HepG2 (cell line): ENCODE data around the gene ZNHIT1. TPM values are rescaled to one million over a fixed set of nuclear protein-coding genes. Genes with fewer than 3 reads are reported as not detected.

ENCODE experiments used
- ATF1 ChIP-seq: IDR thresholded peaks from 2 replicates; pipeline ENCODE4 v1.6.1; 2016; ENCODE audit warnings: mild to moderate bottlenecking, control low read depth
- GABPB1 ChIP-seq: IDR thresholded peaks from 2 replicates; pipeline ENCODE4 v1.6.1; 2016; ENCODE audit warnings: mild to moderate bottlenecking, missing genetic modification reagents, moderate library complexity, missing compliant biosample characterization
- HIVEP1 ChIP-seq: sonication (generic); formaldehyde crosslinking; IDR thresholded peaks from 2 replicates; pipeline ENCODE4 v1.4.0; 2020; ENCODE audit warnings: mild to moderate bottlenecking, missing genetic modification reagents
- HNF4G ChIP-seq, 2 experiments: sonication (generic) in 1 of 2; formaldehyde crosslinking in 1 of 2; IDR thresholded peaks; 2 replicates each; pipeline versions ENCODE4 v1.4.0 to v1.6.1; 2011 to 2020; ENCODE audit warnings: borderline replicate concordance in 2 of 2, low read depth in 2 of 2, mild to moderate bottlenecking in 2 of 2, low read length in 1 of 2, missing genetic modification reagents in 1 of 2, moderate library complexity in 1 of 2
- HNRNPK ChIP-seq: fragments of 200-400 bp; formaldehyde crosslinking; IDR thresholded peaks from 2 replicates; pipeline ENCODE4 v1.6.1; 2018; ENCODE audit warnings: low read length, low read depth, moderate library complexity, mild to moderate bottlenecking; ENCODE audit not compliant: poor library complexity, severe bottlenecking
- MAF1 ChIP-seq: sonication (generic); formaldehyde crosslinking; IDR thresholded peaks from 2 replicates; pipeline ENCODE4 v1.5.0; 2020; ENCODE audit warnings: missing genetic modification reagents, borderline replicate concordance
- NCOA1 ChIP-seq: sonication (generic); formaldehyde crosslinking; IDR thresholded peaks from 2 replicates; pipeline ENCODE4 v1.9.0; 2021; ENCODE audit warnings: missing genetic modification reagents
- RAD21 ChIP-seq: fragments of 450-650 bp; formaldehyde crosslinking; IDR thresholded peaks from 2 replicates; pipeline ENCODE4 v1.5.0; 2020; ENCODE audit warnings: mild to moderate bottlenecking
- SMARCC2 ChIP-seq: fragments of 450-650 bp; IDR thresholded peaks from 2 replicates; pipeline ENCODE4 v1.6.1; 2017; ENCODE audit warnings: antibody characterized with exemption, mild to moderate bottlenecking
- SMC3 ChIP-seq: IDR thresholded peaks from 2 replicates; pipeline ENCODE4 v1.6.1; 2011; ENCODE audit warnings: low read length, improper control_type of control experiment
- XRCC5 ChIP-seq: fragments of 200-400 bp; formaldehyde crosslinking; optimal IDR thresholded peaks from 2 replicates; pipeline ENCODE3; 2017; ENCODE audit warnings: mild to moderate bottlenecking, low read length
- ZKSCAN8 ChIP-seq: IDR thresholded peaks from 2 replicates; pipeline ENCODE4 v1.6.1; 2016; ENCODE audit warnings: borderline replicate concordance, missing genetic modification reagents, missing compliant biosample characterization
- ZNF264 ChIP-seq: sonication (generic); formaldehyde crosslinking; IDR thresholded peaks from 2 replicates; pipeline ENCODE4 v1.4.0; 2020; ENCODE audit warnings: missing genetic modification reagents
- ZNF709 ChIP-seq: sonication (generic); formaldehyde crosslinking; IDR thresholded peaks from 2 replicates; pipeline ENCODE4 v1.5.0; 2020; ENCODE audit warnings: mild to moderate bottlenecking, missing genetic modification reagents
- ZSCAN31 ChIP-seq: sonication (generic); formaldehyde crosslinking; IDR thresholded peaks from 2 replicates; pipeline ENCODE4 v1.5.0; 2020; ENCODE audit warnings: low read depth, mild to moderate bottlenecking, missing genetic modification reagents
- polyA plus RNA-seq, 8 experiments: library from polyadenylated mRNA; depleted of rRNA in 3 of 8; stranded (reverse) in 7 of 8; unstranded in 1 of 8; fragments of >200 nt; fragmentation: Illumina TruSeq in 4 of 8; extraction: Trizol in 4 of 8; gene quantifications; 2 replicates each; pipeline versions ENCODE4 v1.2.1 to v1.2.3, GENCODE V29; 2011 to 2016; ENCODE audit warnings: low read depth in 4 of 8, missing spikeins in 1 of 8, mixed read lengths in 1 of 8; ENCODE audit not compliant: insufficient read depth in 1 of 8
- total RNA-seq, 5 experiments: library from RNA; depleted of rRNA; stranded (reverse); fragments of >200 nt; fragmentation: Illumina TruSeq; extraction: Trizol; gene quantifications; 2 replicates each; pipeline ENCODE4 v1.2.3, GENCODE V29; 2016; ENCODE audit warnings: low read depth in 1 of 5
- TF ChIP-seq, protein P1 (sequence below): sonication (generic); formaldehyde crosslinking; IDR thresholded peaks from 2 replicates; pipeline ENCODE4 v1.5.0; 2020; ENCODE audit warnings: missing genetic modification reagents
- TF ChIP-seq, protein P2 (sequence below): sonication (generic); formaldehyde crosslinking; IDR thresholded peaks from 2 replicates; pipeline ENCODE4 v1.4.0; 2020; ENCODE audit warnings: missing genetic modification reagents
- TF ChIP-seq, protein P3 (sequence below): sonication (generic); formaldehyde crosslinking; IDR thresholded peaks from 2 replicates; pipeline ENCODE4 v1.4.0; 2020; ENCODE audit warnings: missing genetic modification reagents, mild to moderate bottlenecking, borderline replicate concordance
- TF ChIP-seq, protein P4 (sequence below): IDR thresholded peaks from 2 replicates; pipeline ENCODE4 v1.6.1; 2018; ENCODE audit warnings: missing genetic modification reagents
- TF ChIP-seq, protein P5 (sequence below): sonication (generic); formaldehyde crosslinking; IDR thresholded peaks from 2 replicates; pipeline ENCODE4 v1.8.0; 2022; ENCODE audit warnings: low read depth, missing genetic modification reagents

The ZNHIT1 gene
- total and polyA plus RNA-seq, 2 of the 13 experiments (the other 11 are each of a cell fraction or from before 2014, with no cell fraction given): 32.5 to 64.5 TPM

DNA sequence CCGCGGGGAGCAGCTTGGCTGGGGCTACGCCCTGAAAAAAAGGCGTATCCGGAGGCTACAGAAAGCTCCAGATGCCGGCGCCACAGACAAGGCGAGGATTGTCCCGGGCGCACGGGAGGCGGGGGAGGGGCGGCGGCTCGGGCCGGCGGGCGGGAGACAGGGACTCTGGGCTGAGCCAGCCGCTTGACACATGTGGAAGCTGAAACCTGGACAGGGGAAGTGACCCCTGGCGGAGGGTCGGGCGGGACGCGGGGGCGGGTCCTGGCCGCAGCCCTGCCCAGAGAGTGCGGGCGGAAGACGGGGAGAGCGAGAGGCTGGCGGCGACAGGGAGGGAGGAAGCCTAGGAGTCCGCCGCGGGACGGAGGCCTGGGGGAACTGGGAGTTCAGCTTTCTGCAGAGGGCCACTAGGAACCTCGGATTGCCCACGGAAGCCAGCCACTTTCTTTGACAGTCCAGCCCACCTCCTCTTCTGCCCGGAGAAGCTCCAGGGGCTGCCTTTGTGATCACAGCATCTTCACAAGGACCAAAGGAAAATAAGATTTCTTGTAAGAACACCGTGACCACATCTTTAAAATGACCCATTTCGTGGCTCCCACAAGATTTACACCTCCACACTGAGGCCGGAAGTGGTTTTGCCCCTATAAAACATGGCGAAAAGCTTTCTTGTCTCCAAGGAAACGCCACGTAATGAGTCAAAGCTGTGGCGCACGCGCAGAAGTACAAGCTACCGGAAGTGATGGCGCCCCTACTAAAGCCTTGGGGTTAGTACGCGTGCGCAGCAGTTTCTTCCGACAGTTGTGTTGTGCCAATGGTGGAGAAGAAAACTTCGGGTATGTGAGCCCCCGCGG is at the start of gene ZNHIT1, which contains the start of gene PLOD3 (continued):
- TF ChIP-seq, protein P1, sequence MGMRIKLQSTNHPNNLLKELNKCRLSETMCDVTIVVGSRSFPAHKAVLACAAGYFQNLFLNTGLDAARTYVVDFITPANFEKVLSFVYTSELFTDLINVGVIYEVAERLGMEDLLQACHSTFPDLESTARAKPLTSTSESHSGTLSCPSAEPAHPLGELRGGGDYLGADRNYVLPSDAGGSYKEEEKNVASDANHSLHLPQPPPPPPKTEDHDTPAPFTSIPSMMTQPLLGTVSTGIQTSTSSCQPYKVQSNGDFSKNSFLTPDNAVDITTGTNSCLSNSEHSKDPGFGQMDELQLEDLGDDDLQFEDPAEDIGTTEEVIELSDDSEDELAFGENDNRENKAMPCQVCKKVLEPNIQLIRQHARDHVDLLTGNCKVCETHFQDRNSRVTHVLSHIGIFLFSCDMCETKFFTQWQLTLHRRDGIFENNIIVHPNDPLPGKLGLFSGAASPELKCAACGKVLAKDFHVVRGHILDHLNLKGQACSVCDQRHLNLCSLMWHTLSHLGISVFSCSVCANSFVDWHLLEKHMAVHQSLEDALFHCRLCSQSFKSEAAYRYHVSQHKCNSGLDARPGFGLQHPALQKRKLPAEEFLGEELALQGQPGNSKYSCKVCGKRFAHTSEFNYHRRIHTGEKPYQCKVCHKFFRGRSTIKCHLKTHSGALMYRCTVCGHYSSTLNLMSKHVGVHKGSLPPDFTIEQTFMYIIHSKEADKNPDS (CRISPR knock-in tag): 0 out of 2 replicates have a peak, but pooled peaks have one; percentile 80
- TF ChIP-seq MAF1 (CRISPR knock-in tag) (peak; percentile 53; the same call in 1 of the 2 replicates), HNRNPK (peak; percentile 6), ZKSCAN8 (CRISPR knock-in tag) (peak; percentile 54; the same call in 1 of the 2 replicates), HNF4G (IDR thresholded peaks at IDR 0.05; ENCODE audit: borderline replicate concordance, low read depth, low read length) (peak; percentile 31; the same call in 1 of the 2 replicates), HNF4G (CRISPR knock-in tag; IDR thresholded peaks at IDR 0.05; ENCODE audit: borderline replicate concordance, low read depth) (peak; percentile 66; the same call in 1 of the 2 replicates), ZSCAN31 (CRISPR knock-in tag) (peak; percentile 9; the same call in 1 of the 2 replicates), SMC3 (no peak), ZNF709 (CRISPR knock-in tag) (peak; percentile 46), XRCC5 (no peak), NCOA1 (CRISPR knock-in tag) (0 out of 2 replicates have a peak, but pooled peaks have one; percentile 60), SMARCC2 (no peak), ZNF264 (no peak), ATF1 (CRISPR knock-in tag) (peak; percentile 80), RAD21 (CRISPR knock-in tag) (0 out of 2 replicates have a peak, but pooled peaks have one; percentile 24), HIVEP1 (CRISPR knock-in tag) (peak; percentile 72; the same call in 1 of the 2 replicates), GABPB1 (CRISPR knock-in tag) (peak; percentile 91)
- TF ChIP-seq, protein P2, sequence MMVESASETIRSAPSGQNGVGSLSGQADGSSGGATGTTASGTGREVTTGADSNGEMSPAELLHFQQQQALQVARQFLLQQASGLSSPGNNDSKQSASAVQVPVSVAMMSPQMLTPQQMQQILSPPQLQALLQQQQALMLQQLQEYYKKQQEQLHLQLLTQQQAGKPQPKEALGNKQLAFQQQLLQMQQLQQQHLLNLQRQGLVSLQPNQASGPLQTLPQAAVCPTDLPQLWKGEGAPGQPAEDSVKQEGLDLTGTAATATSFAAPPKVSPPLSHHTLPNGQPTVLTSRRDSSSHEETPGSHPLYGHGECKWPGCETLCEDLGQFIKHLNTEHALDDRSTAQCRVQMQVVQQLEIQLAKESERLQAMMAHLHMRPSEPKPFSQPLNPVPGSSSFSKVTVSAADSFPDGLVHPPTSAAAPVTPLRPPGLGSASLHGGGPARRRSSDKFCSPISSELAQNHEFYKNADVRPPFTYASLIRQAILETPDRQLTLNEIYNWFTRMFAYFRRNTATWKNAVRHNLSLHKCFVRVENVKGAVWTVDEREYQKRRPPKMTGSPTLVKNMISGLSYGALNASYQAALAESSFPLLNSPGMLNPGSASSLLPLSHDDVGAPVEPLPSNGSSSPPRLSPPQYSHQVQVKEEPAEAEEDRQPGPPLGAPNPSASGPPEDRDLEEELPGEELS: peak; percentile 36; the same call in 1 of the 2 replicates
- TF ChIP-seq, protein P3, sequence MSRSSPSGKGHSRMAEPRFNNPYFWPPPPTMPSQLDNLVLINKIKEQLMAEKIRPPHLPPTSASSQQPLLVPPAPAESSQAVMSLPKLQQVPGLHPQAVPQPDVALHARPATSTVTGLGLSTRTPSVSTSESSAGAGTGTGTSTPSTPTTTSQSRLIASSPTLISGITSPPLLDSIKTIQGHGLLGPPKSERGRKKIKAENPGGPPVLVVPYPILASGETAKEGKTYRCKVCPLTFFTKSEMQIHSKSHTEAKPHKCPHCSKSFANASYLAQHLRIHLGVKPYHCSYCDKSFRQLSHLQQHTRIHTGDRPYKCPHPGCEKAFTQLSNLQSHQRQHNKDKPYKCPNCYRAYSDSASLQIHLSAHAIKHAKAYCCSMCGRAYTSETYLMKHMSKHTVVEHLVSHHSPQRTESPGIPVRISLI (CRISPR knock-in tag): peak; percentile 65; the same call in 1 of the 2 replicates
- TF ChIP-seq, protein P4, sequence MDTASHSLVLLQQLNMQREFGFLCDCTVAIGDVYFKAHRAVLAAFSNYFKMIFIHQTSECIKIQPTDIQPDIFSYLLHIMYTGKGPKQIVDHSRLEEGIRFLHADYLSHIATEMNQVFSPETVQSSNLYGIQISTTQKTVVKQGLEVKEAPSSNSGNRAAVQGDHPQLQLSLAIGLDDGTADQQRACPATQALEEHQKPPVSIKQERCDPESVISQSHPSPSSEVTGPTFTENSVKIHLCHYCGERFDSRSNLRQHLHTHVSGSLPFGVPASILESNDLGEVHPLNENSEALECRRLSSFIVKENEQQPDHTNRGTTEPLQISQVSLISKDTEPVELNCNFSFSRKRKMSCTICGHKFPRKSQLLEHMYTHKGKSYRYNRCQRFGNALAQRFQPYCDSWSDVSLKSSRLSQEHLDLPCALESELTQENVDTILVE: peak; percentile 36; the same call in 1 of the 2 replicates
- TF ChIP-seq, protein P5, sequence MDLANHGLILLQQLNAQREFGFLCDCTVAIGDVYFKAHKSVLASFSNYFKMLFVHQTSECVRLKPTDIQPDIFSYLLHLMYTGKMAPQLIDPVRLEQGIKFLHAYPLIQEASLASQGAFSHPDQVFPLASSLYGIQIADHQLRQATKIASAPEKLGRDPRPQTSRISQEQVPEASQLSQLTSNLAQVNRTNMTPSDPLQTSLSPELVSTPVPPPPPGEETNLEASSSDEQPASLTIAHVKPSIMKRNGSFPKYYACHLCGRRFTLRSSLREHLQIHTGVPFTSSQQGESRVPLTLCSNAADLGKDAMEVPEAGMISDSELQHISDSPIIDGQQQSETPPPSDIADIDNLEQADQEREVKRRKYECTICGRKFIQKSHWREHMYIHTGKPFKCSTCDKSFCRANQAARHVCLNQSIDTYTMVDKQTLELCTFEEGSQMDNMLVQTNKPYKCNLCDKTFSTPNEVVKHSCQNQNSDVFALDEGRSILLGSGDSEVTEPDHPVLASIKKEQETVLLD (CRISPR knock-in tag): peak; percentile 82
